Renal cortex interstitium (tissue), 11 donors: ENCODE results near the gene FGFRL1. TPM values are rescaled to one million over a fixed set of nuclear protein-coding genes. Genes with fewer than 3 reads are reported as not detected.

Experiments
- DNase-seq, 11 donors: peaks; one replicate each; pipeline ENCODE4 v3.0.0-alpha.2; 2013; ENCODE audit warnings: low read depth in 9 of 11, low spot score in 4 of 11; ENCODE audit errors: extremely low read depth in 1 of 11
- polyA plus RNA-seq, 3 donors: library from polyadenylated mRNA; unstranded; fragments of 120-200 nt; gene quantifications; one replicate each; pipeline ENCODE4 v1.2.1, GENCODE V29; 2013; ENCODE audit not compliant: insufficient read length in 3 of 3

Gene FGFRL1
- polyA plus RNA-seq, 3 donors: 35.1 to 43.3 (median 36.3) TPM

DNA sequence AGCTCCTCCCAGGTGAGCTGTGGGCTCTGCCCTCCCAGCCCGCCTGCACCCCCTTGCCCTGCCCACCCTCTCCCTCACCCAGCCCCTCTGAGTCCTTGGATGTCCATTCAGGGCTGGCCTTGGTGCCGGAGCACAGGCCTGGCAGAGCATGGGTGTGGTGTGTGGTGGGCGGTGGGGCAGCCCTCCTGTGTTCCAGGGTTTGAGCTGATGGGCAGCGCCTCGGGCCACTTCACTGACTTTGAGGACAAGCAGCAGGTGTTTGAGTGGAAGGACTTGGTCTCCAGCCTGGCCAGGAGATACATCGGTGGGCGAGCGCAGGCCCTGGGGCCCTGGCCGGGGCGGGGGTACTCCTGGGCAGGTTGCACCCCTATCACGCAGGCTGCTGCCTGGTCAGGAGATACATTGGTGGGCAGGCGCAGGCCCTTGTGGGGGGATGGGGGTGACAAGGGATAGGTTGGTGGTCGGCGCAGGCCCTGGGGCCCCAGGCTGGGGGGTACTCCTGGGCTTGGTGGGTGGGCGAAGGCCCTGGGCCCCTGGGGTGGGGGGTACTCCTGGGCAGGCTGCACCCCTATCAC lies 10.7 kb upstream of the FGFRL1 start:
- no peak for DNase-seq

- no peak for DNase-seq
These were observed 9.8 kb upstream of the FGFRL1 start for GRCh38 chr4:1001561-1002130.

DNA sequence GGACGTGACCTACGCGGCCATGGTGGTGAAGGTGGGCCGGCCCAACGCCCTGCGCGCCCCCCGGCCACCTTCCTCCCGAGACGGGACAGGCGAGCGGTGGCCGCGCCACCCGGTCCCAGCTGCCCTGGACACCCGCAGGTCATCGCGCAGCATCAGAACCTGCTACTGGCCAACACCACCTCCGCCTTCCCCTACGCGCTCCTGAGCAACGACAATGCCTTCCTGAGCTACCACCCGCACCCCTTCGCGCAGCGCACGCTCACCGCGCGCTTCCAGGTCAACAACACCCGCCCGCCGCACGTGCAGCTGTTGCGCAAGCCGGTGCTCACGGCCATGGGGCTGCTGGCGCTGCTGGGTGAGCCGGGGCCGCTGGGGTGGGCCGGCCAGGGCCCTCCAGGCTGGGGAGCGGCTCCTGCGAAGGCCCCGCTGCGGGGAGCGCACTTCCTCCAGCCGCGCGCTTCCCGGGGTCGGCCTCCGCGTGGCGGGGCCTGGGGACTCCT lies 9.2 kb upstream of the FGFRL1 start:
- DNase-seq: no peak

GRCh38 chr4:1002631-1003251 lies 8.7 kb upstream of the FGFRL1 start:
- no peak for DNase-seq

- no peak for DNase-seq
These were observed 8.0 kb upstream of the FGFRL1 start for GRCh38 chr4:1003271-1004070.

DNA sequence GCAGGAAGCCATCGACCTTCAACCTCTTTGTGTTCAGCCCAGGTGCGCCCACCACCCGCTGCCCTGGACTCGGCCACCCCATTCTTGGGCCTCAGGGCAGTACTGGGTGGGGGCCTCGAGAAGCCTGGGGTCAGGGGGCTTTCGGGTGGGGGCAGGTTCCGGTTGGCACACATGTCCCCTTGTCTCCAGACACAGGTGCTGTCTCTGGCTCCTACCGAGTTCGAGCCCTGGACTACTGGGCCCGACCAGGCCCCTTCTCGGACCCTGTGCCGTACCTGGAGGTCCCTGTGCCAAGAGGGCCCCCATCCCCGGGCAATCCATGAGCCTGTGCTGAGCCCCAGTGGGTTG lies 7.4 kb upstream of the FGFRL1 start:
- DNase-seq: no peak

- no peak for DNase-seq
These were observed 6.6 kb upstream of the FGFRL1 start for GRCh38 chr4:1004557-1005485.

- DNase-seq: no peak
These were observed 4.6 kb upstream of the FGFRL1 start for GRCh38 chr4:1006856-1007255.

GRCh38 chr4:1008840-1009541 lies 2.4 kb upstream of the FGFRL1 start:
- no peak for DNase-seq

DNA sequence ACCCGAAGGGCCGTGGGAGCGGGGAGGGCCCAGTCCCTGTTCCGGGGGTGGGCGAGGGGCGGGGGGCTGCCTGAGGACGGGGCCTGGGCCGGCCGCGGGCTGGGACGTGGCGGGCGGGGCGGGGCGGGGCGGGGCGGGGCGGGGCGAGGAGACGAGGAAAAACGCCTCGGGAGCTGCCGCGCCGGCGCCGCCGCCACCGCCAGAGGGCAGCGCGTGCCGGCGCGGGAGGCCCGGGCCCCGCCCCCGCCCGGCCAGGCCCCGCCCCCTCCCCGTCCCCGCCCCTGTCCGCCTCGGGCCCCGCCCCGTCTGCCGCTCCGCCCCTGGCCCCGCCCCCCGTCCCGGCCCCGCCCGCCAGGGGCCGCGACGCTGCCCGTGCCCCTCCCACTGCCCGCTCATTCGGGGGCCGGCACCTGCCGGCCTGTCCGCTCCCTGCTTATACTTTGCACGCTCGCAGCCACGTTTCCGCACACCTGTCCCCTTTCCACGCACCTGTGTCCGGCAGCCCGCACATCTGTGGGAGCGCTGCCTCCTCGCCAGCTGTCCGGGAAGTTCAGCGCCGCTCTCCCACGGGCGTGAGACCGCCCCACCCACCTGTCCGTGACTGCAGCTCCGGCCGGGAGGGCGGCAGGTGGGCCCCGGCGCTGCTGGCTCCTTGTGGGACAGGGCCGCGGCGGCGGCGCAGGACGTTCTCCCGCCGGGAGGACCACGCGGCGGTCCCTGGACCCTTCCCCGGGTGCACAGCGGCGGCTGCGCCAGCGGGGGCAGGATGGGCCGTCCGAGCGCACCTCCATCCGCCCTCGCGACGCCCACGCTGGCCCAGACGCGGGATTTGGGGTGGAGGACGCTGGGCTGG lies 1.7 kb upstream of the FGFRL1 start:
- DNase-seq: no peak

DNA sequence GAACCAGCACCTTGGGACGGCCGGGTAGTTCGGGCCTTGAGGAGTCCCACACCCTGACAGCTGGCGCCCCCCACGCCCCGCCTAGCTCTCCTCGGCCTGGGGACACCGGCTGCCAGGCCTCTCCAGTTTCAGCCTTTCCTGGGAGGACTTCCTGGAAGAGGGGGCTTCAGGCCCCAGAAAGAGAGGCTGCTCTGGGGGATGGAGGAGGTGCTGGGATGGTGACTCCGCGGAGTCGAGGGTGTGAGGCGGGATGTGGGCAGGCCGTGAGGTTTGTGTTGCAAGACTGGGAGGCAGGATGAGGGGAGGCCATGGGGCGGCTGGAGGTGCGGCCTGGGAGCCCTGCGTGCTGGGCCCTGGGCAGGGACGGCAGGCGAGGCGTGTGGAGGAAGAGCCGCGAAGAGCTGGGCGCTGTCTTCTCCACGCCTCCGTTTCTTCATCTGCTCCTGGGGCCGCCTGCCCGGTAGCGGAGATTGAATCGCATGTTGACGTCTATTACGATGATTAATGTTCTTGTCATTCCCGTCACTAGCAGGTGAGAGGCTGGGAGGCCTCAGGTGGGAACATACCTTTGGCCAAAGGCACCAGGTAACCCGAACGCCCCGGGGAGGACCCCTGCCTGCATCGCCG lies 918 bp upstream of the FGFRL1 start:
- DNase-seq: no peak

DNA sequence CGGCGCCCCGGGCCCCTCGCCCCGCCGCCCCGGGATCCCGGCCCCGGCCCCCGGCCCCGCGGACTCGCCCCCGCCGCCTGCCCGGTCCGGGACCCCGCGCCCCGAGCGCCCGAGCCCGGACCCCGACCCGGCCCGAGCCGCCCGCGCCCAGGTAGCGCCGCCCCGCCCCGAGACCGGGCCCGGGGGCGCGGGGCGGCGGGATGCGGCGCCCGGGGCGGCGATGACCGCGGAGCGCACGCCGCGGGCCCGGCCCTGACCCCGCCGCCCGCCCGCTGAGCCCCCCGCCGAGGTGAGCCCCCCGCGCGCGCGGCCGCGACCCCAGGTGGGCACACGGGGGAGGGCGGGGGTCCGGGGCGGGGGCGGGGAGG lies 224 bp downstream of the FGFRL1 start:
- no peak for DNase-seq

GRCh38 chr4:1012034-1012739 lies 761 bp downstream of the FGFRL1 start:
- no peak for DNase-seq

GRCh38 chr4:1013225-1014073 lies 2.0 kb downstream of the FGFRL1 start:
- no peak for DNase-seq

DNA sequence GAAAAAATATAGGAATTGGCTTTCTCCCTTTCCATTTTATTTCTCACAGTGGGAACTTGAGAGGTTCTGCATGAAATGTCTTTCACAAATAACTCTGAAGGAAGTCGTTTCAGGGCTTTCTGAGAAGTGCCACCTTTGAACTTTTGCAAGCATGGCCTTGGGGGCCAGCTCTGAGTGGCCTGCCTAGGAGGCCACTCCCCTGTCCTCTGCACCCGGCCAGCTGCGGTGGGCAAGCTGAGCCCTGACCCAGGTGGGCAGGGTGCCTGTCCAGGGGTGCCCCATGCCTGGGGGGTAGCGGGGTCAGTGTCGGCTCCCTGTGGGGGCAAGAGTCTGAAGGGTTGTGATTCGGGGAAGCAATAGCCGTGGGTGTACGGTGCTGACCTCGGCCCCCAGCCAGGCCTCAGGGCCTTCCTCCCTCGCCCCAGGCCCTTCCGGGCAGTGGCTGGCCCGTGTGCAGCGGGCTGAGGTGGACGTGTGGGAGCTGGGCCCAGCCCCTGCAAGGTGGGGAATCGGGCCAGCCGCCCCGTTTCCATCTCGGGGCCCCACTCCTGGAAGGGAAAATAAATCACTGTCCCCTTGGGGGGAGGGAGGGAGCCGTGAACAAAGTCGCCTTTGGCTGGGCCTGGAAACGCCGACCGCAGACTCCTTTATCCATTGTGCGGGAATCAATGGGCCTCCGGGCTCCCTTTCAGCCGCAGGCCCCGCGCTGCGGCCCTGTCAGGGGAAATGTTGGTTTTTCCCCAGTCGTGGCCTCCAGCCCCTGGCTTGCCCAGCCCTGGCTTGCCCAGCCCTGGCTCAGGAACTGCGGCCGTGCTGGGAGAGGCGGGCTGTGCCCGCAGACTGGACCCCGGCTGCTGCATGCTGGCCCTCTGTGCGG lies 3.1 kb downstream of the FGFRL1 start:
- DNase-seq: no peak
